ENCODE data around the gene ITIH2. TPM values are rescaled to one million over a fixed set of nuclear protein-coding genes. Genes with fewer than 3 reads are reported as not detected.
A peak's percentile ranks its signal among the peaks of the same experiment; 100 is the strongest.

The ITIH2 gene
- total RNA-seq, 1 donor: not detected

DNA sequence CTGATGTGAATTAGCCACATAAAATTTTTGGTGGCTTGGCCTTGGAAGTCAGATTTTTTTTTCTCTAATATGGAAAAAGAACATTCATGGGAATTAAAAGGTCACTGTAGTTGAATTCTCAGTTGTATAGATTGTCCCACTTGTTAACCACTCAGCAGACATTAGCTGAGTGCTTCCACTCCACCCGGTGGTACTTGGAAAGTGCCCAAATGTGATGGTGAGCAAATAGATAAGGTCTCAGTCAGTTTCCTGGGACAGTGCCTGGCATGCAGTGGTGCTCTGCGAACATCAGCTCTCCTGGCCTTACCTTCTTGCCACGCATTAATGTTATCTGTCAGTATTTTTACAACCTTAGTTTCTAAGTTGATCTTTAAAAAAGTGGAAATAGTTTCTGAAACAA is 86.3 kb downstream of the ITIH2 start:
- Histone ChIP-seq H2AFZ (ENCODE audit: low read length) (no peak overlapping the region), H3K4me1 (ENCODE audit: insufficient read depth, low read length) (peaks cover 43% of the 10 kb centered on the region), H4K20me1 (ENCODE audit: insufficient read depth, low read length) (peaks cover 67% of the 10 kb centered on the region), H3K4me2 (ENCODE audit: insufficient read depth, low read length) (peak overlapping the region; percentile 100), H3K36me3 (ENCODE audit: insufficient read depth, low read length) (no peaks in the 10 kb centered on the region), H3K27me3 (ENCODE audit: insufficient read depth, low read length) (no peaks in the 10 kb centered on the region), H3K27ac (ENCODE audit: low read depth, low read length) (peak overlapping the region; percentile 88), H3K79me2 (ENCODE audit: insufficient read depth, low read length) (peaks cover 100% of the 10 kb centered on the region), H3K4me3 (ENCODE audit: insufficient read depth, low read length) (peak overlapping the region; percentile 99), H3K9me3 (ENCODE audit: low read depth, low read length) (no peaks in the 10 kb centered on the region)
- TF ChIP-seq, protein P1, sequence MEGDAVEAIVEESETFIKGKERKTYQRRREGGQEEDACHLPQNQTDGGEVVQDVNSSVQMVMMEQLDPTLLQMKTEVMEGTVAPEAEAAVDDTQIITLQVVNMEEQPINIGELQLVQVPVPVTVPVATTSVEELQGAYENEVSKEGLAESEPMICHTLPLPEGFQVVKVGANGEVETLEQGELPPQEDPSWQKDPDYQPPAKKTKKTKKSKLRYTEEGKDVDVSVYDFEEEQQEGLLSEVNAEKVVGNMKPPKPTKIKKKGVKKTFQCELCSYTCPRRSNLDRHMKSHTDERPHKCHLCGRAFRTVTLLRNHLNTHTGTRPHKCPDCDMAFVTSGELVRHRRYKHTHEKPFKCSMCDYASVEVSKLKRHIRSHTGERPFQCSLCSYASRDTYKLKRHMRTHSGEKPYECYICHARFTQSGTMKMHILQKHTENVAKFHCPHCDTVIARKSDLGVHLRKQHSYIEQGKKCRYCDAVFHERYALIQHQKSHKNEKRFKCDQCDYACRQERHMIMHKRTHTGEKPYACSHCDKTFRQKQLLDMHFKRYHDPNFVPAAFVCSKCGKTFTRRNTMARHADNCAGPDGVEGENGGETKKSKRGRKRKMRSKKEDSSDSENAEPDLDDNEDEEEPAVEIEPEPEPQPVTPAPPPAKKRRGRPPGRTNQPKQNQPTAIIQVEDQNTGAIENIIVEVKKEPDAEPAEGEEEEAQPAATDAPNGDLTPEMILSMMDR (IDR thresholded peaks at IDR 0.05; ENCODE audit: extremely low read depth, low read depth, low read length): no peak
- DNase-seq (ENCODE audit: insufficient read length, low spot score, missing footprints): no peak

DNA sequence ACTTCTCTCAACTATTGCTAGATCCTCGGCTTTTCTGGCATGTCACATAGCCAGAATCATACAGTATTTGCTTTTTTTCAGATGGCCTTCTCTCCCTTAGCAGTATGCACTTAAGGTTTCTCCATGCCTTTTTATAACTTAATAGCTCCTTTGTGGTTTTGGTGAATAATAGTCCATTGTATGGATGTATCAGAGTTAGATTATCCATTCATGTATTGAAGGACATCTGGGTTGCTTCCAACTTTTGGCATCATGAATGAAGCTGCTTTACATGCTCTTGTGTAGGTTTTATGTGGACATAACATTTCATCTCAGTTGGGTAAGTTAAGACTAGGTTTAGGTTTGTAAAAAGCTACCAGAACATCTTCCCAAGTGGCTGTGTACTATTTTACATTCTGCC is 89.4 kb downstream of the ITIH2 start:
- H3K4me2 ChIP-seq (ENCODE audit: insufficient read depth, low read length): no peak overlapping the region

DNA sequence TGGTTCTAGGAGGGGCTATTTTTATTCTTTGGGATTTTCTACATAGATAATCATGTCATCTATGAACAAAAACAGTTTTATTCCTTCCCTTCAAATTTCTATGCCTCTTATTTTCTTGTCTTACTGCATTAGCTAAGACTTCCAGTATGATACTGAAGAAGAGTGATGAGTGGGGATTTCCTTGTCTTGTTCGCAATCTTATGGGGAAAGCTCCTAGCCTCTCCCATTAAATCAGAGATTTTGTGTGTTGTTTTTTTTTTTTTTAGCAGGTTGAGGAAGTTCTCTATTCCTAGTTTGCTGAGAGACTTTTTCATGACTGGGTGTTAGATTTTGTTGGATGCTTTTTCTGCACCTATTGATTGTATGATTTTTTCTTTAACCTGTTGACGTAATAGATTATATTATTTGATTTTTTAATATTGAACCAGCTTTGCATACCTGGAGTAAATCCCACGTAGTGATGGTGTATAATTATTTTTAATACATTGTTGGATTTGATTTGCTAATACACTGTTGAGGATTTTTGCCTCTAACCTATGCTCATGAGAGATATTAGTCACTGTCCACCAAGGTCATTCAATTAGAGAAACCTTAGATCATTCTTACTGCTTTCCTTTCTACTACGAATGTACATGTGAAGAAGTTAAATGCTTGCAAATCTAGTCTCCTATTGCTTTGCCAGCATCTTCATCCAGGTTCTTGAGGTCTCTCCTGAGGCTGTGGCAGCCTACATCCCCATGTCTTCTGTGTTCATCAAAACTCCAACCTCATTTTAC is 91.3 kb downstream of the ITIH2 start:
- H3K27me3 ChIP-seq (ENCODE audit: insufficient read depth, low read length): no peaks in the 10 kb centered on the region
- TF ChIP-seq, protein P1 (IDR thresholded peaks at IDR 0.05; ENCODE audit: extremely low read depth, low read depth, low read length): no peak
- H3K9me3 ChIP-seq (ENCODE audit: low read depth, low read length): no peaks in the 10 kb centered on the region
- H3K4me2 ChIP-seq (ENCODE audit: insufficient read depth, low read length): no peak overlapping the region
- peaks cover 51% of the 10 kb centered on the region for H3K4me1 ChIP-seq (ENCODE audit: insufficient read depth, low read length)
- no peak overlapping the region for H2AFZ ChIP-seq (ENCODE audit: low read length)
- DNase-seq (ENCODE audit: insufficient read length, low spot score, missing footprints): no peak
- H3K4me3 ChIP-seq (ENCODE audit: insufficient read depth, low read length): no peak overlapping the region
- H3K27ac ChIP-seq (ENCODE audit: low read depth, low read length): no peak overlapping the region
- peaks cover 15% of the 10 kb centered on the region for H3K36me3 ChIP-seq (ENCODE audit: insufficient read depth, low read length)
- peaks cover 35% of the 10 kb centered on the region for H4K20me1 ChIP-seq (ENCODE audit: insufficient read depth, low read length)
- peaks cover 78% of the 10 kb centered on the region for H3K79me2 ChIP-seq (ENCODE audit: insufficient read depth, low read length)

More for the DNA sequence above, 89.4 kb downstream of the ITIH2 start:
- no peaks in the 10 kb centered on the region for H3K9me3 ChIP-seq (ENCODE audit: low read depth, low read length)
- no peak for DNase-seq (ENCODE audit: insufficient read length, low spot score, missing footprints)
- H3K79me2 ChIP-seq (ENCODE audit: insufficient read depth, low read length): peaks cover 95% of the 10 kb centered on the region
- H4K20me1 ChIP-seq (ENCODE audit: insufficient read depth, low read length): peaks cover 49% of the 10 kb centered on the region
- no peak overlapping the region for H3K4me3 ChIP-seq (ENCODE audit: insufficient read depth, low read length)
- H3K4me1 ChIP-seq (ENCODE audit: insufficient read depth, low read length): peaks cover 51% of the 10 kb centered on the region
- H3K27ac ChIP-seq (ENCODE audit: low read depth, low read length): peak overlapping the region; percentile 11
- H2AFZ ChIP-seq (ENCODE audit: low read length): no peak overlapping the region
- peaks cover 6% of the 10 kb centered on the region for H3K36me3 ChIP-seq (ENCODE audit: insufficient read depth, low read length)
- TF ChIP-seq, protein P1 (IDR thresholded peaks at IDR 0.05; ENCODE audit: extremely low read depth, low read depth, low read length): no peak
- no peaks in the 10 kb centered on the region for H3K27me3 ChIP-seq (ENCODE audit: insufficient read depth, low read length)

- Histone ChIP-seq H3K4me2 (ENCODE audit: insufficient read depth, low read length) (no peak overlapping the region), H3K4me3 (ENCODE audit: insufficient read depth, low read length) (no peak overlapping the region), H3K36me3 (ENCODE audit: insufficient read depth, low read length) (peaks cover 23% of the 10 kb centered on the region), H3K79me2 (ENCODE audit: insufficient read depth, low read length) (peaks cover 68% of the 10 kb centered on the region), H3K27me3 (ENCODE audit: insufficient read depth, low read length) (no peaks in the 10 kb centered on the region), H3K9me3 (ENCODE audit: low read depth, low read length) (no peaks in the 10 kb centered on the region), H4K20me1 (ENCODE audit: insufficient read depth, low read length) (peaks cover 24% of the 10 kb centered on the region), H3K4me1 (ENCODE audit: insufficient read depth, low read length) (peaks cover 42% of the 10 kb centered on the region), H3K27ac (ENCODE audit: low read depth, low read length) (peak overlapping the region; percentile 16), H2AFZ (ENCODE audit: low read length) (no peak overlapping the region)
- DNase-seq (ENCODE audit: insufficient read length, low spot score, missing footprints): no peak
- TF ChIP-seq, protein P1 (IDR thresholded peaks at IDR 0.05; ENCODE audit: extremely low read depth, low read depth, low read length): no peak
Observed at GRCh38 chr10:7795605-7796004, 92.5 kb downstream of the ITIH2 start.

Measured in osteoblast (primary cell).